Type B pancreatic cell (in vitro differentiated cells): ENCODE data around the gene ANKRD1. TPM values are rescaled to one million over a fixed set of nuclear protein-coding genes. Genes with fewer than 3 reads are reported as not detected.
"Not testable (repeated sequence)": the region's sequence is repeated elsewhere in the genome, so short reads cannot be mapped to it uniquely, and the experiment has no call there.

Experiments used
- DNase-seq: peaks from one replicate; pipeline ENCODE4 v3.0.0; 2021; ENCODE audit warnings: mixed read lengths; ENCODE audit not compliant: unreplicated experiment; ENCODE audit errors: extremely low spot score
- H3K27ac Mint-ChIP-seq: 2 replicates; pipeline ENCODE4 v1.8.0; 2021; ENCODE audit warnings: mild to moderate bottlenecking, mixed read lengths
- H3K27me3 Mint-ChIP-seq: 2 replicates; pipeline ENCODE4 v1.8.0; 2021; ENCODE audit warnings: mixed read lengths
- H3K36me3 Mint-ChIP-seq: 2 replicates; pipeline ENCODE4 v1.8.0; 2021; ENCODE audit warnings: mixed read lengths
- H3K4me1 Mint-ChIP-seq: one replicate; pipeline ENCODE4 v1.8.0; 2021; ENCODE audit warnings: mixed read lengths; ENCODE audit not compliant: unreplicated experiment
- H3K4me3 Mint-ChIP-seq: 2 replicates; pipeline ENCODE4 v1.8.0; 2021; ENCODE audit warnings: mild to moderate bottlenecking, mixed read lengths
- H3K9me3 Mint-ChIP-seq: 2 replicates; pipeline ENCODE4 v1.8.0; 2021; ENCODE audit warnings: mixed read lengths
- CTCF ChIP-seq: fragments of 200-600 bp; sonication (generic); conservative IDR thresholded peaks from 2 replicates; pipeline ENCODE4 v1.5.0; 2021; ENCODE audit warnings: antibody characterized with exemption, mild to moderate bottlenecking
- total RNA-seq: library from RNA; stranded (reverse); gene quantifications from 2 replicates; pipeline ENCODE4 v1.2.1, GENCODE V29; 2021; ENCODE audit warnings: low replicate concordance

Gene ANKRD1
- total RNA-seq, 1 donor from 2014 or later = 3.3 TPM

- H3K36me3 Mint-ChIP-seq = peaks cover 16% of the 10 kb centered on the region
- not testable (repeated sequence) for H3K4me1 Mint-ChIP-seq, H3K27me3 Mint-ChIP-seq, H3K27ac Mint-ChIP-seq, H3K4me3 Mint-ChIP-seq, H3K9me3 Mint-ChIP-seq, DNase-seq
- peak; percentile 87 for TF ChIP-seq CTCF
Observed at GRCh38 chr10:90880059-90880719, 40.7 kb downstream of the ANKRD1 start.

GRCh38 chr10:90879062-90879461 is 41.8 kb downstream of the ANKRD1 start:
- no peak overlapping the region for H3K27ac Mint-ChIP-seq
- no peak for DNase-seq
- H3K27me3 Mint-ChIP-seq = no peaks in the 10 kb centered on the region
- peaks cover 4% of the 10 kb centered on the region for H3K4me1 Mint-ChIP-seq
- no peak overlapping the region for H3K4me3 Mint-ChIP-seq
- no peak for TF ChIP-seq CTCF
- H3K9me3 Mint-ChIP-seq = no peaks in the 10 kb centered on the region
- peaks cover 16% of the 10 kb centered on the region for H3K36me3 Mint-ChIP-seq

- Mint-ChIP-seq H3K27me3 (peaks cover 26% of the 10 kb centered on the region), H3K27ac (peak overlapping the region; percentile 79), H3K4me1 (peaks cover 30% of the 10 kb centered on the region), H3K4me3 (peak overlapping the region; percentile 94), H3K36me3 (peaks cover 6% of the 10 kb centered on the region), H3K9me3 (no peaks in the 10 kb centered on the region)
- no peak for DNase-seq
- TF ChIP-seq CTCF = no peak
Observed at GRCh38 chr10:90872648-90873020, 48.3 kb downstream of the ANKRD1 start.

GRCh38 chr10:90871766-90872647 is 48.9 kb downstream of the ANKRD1 start, which contains the start of gene RPP30:
TSS of gene RPP30 (plus strand) at chr10:90871974. CDS start at chr10:90871987, 13 bp downstream.
- Mint-ChIP-seq H3K4me1 (peaks cover 30% of the 10 kb centered on the region), H3K27me3 (peaks cover 32% of the 10 kb centered on the region), H3K4me3 (peak within 1 kb of the TSS; percentile 94), H3K36me3 (peaks cover 6% of the 10 kb centered on the region), H3K9me3 (no peaks in the 10 kb centered on the region), H3K27ac (peak within 1 kb of the TSS; percentile 79)
- DNase-seq = peak; percentile 84
- no peak for TF ChIP-seq CTCF

- Mint-ChIP-seq H3K27me3 (peaks cover 38% of the 10 kb centered on the region), H3K27ac (peak overlapping the region; percentile 79), H3K36me3 (peaks cover 4% of the 10 kb centered on the region), H3K9me3 (no peaks in the 10 kb centered on the region), H3K4me1 (peaks cover 30% of the 10 kb centered on the region), H3K4me3 (peak overlapping the region; percentile 94)
- peak; percentile 73 for TF ChIP-seq CTCF
- DNase-seq = no peak
Observed at GRCh38 chr10:90871279-90871765, 49.6 kb downstream of the ANKRD1 start.
